Measurements from ENCODE around the gene RAD18.

DNA sequence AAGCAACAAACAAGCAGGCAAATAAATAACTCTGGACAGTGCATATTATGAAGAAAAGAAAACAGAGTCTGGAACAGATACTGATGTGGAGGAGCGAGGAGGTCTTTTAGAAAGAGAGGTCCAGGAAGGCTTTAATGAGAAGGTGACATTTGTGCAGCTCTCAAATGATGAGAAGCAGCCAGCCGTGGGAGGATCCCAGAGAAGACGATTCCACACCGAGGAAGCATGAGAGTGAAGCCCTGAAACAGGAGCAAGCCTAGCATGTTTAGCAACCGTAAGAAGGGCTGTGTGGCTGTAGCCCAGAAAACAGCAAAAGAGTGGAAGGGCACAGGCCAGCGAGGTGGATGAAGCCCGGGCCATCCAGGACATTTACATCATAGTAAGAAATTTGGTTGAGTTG lies 93.1 kb downstream of the RAD18 start:
- TF ChIP-seq CTCF (IDR thresholded peaks at IDR 0.05) = no peak
- no peak for TF ChIP-seq POLR2A (IDR thresholded peaks at IDR 0.05)
